ENCODE data around the gene DPEP1.

DNA sequence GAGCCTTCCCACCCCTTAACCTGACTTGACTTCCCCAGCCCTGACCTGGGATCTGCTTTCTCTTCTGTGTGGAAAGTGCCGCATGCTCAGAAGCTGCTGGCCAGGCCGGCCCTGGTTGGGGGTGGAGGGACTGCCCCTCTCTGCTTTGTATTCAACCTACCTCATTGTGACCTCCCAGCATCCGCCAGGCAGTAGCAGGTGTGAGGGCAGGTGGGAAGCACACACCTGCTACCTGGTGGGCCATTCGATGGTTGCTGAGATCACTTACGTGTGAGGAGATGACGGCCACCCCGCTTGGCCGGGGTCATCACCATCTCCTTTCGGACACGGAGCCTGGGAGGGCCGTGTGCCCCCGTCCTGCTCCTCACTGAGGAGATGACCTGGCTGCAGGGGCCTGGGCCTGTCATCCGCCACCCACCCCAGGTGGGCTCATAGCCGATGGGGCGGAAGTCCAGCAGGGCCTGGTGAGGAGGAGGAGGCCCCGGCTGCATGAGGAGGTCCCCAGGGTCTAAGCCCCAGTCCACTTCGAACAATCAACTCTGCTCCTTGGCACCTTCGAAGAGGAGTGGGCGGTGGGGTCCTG is 30.7 kb upstream of the DPEP1 start:
- TF ChIP-seq, protein P1, sequence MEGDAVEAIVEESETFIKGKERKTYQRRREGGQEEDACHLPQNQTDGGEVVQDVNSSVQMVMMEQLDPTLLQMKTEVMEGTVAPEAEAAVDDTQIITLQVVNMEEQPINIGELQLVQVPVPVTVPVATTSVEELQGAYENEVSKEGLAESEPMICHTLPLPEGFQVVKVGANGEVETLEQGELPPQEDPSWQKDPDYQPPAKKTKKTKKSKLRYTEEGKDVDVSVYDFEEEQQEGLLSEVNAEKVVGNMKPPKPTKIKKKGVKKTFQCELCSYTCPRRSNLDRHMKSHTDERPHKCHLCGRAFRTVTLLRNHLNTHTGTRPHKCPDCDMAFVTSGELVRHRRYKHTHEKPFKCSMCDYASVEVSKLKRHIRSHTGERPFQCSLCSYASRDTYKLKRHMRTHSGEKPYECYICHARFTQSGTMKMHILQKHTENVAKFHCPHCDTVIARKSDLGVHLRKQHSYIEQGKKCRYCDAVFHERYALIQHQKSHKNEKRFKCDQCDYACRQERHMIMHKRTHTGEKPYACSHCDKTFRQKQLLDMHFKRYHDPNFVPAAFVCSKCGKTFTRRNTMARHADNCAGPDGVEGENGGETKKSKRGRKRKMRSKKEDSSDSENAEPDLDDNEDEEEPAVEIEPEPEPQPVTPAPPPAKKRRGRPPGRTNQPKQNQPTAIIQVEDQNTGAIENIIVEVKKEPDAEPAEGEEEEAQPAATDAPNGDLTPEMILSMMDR (conservative IDR thresholded peaks at IDR 0.05; ENCODE audit: low read length), result no peak
- TF ChIP-seq EZH2phosphoT487 (IDR thresholded peaks at IDR 0.05; ENCODE audit: borderline replicate concordance), result no peak
